GM12878 (cell line): ENCODE data around the gene CRELD2. TPM values are rescaled to one million over a fixed set of nuclear protein-coding genes. Genes with fewer than 3 reads are reported as not detected.

Experiments
- ATAC-seq: fragments of 200-7000 bp; cut with Tn5 transposase; 3 replicates; pipeline ENCODE4 v1.9.1; 2020; ENCODE audit warnings: mild to moderate bottlenecking, moderate library complexity
- BruUV-seq: library from RNA; stranded (reverse); fragments of 400-500 nt; replicated peaks from 2 replicates; lab custom pipeline; 2021; lab: Mats Ljungman, UMichigan
- CTCF ChIA-PET: fragments of 300-600 bp; sonication (Branson Sonifier 250); formaldehyde crosslinking; extraction: SDS; loops from one replicate; lab custom pipeline; 2021; ENCODE audit warnings: inconsistent platforms; lab: Yijun Ruan, JAX
- POLR2A ChIA-PET: fragments of 350-600 bp; formaldehyde crosslinking; extraction: SDS; loops from one replicate; lab custom pipeline; 2021; ENCODE audit warnings: inconsistent platforms; lab: Charles Lee
- RAD21 ChIA-PET: fragments of 300-600 bp; sonication (Branson Sonifier 250); formaldehyde crosslinking; loops from one replicate; lab custom pipeline; 2023; ENCODE audit warnings: antibody characterized with exemption; ENCODE audit not compliant: unreplicated experiment; lab: Charles Lee
- SMC1A ChIA-PET: fragments of 300-600 bp; sonication (Branson Sonifier 250); formaldehyde crosslinking; loops from one replicate; lab custom pipeline; 2023; ENCODE audit not compliant: unreplicated experiment, uncharacterized antibody; lab: Charles Lee
- DNase-seq: peaks from one replicate; pipeline ENCODE4 v3.0.0-alpha.2; 2011; ENCODE audit warnings: low read depth, low spot score
- FAIRE-seq: peaks from 3 replicates; lab custom pipeline; 2011; peaks lifted over from hg19 to GRCh38; lab: Jason Lieb, UNC
- H2AFZ ChIP-seq: 2 replicates; pipeline ENCODE4 v1.6.0; 2011; ENCODE audit warnings: low read depth, low read length, control low read depth; ENCODE audit not compliant: control insufficient read depth
- H3K27ac ChIP-seq: 2 replicates; pipeline ENCODE4 v1.5.1; 2011; ENCODE audit warnings: control low read depth; ENCODE audit not compliant: control insufficient read depth, insufficient read depth
- H3K27me3 ChIP-seq, 2 experiments: replicated peaks in 1 of 2; 2 replicates each; pipeline versions ENCODE4 v1.6.0 to v1.6.1; 2011; ENCODE audit warnings: low read length in 1 of 2; ENCODE audit not compliant: control insufficient read depth in 2 of 2, insufficient read depth in 2 of 2
- H3K36me3 ChIP-seq, 2 experiments: 2 replicates each; pipeline ENCODE4 v1.5.1; 2011; ENCODE audit warnings: low read length in 1 of 2; ENCODE audit not compliant: control insufficient read depth in 2 of 2, insufficient read depth in 2 of 2
- H3K4me1 ChIP-seq: 2 replicates; pipeline ENCODE4 v1.6.1; 2011; ENCODE audit warnings: mild to moderate bottlenecking, low read length, moderate library complexity, mixed read lengths; ENCODE audit not compliant: control insufficient read depth, insufficient read depth
- H3K4me2 ChIP-seq: 2 replicates; pipeline ENCODE4 v1.6.0; 2011; ENCODE audit warnings: control low read depth; ENCODE audit not compliant: control insufficient read depth, insufficient read depth
- H3K4me3 ChIP-seq: fragments of 200-600 bp; sonication (generic); 2 replicates; pipeline ENCODE4 v1.5.1; 2016
- H3K79me2 ChIP-seq: 2 replicates; pipeline ENCODE4 v1.6.0; 2011; ENCODE audit warnings: low read length; ENCODE audit not compliant: control insufficient read depth, insufficient read depth
- H3K9ac ChIP-seq: 2 replicates; pipeline ENCODE4 v1.8.0; 2011; ENCODE audit warnings: low read length, control low read depth, mixed read lengths; ENCODE audit not compliant: control insufficient read depth, insufficient read depth
- H3K9me3 ChIP-seq: replicated peaks from 3 replicates; pipeline ENCODE4 v1.5.1; 2011; ENCODE audit warnings: mild to moderate bottlenecking, low read length; ENCODE audit not compliant: control insufficient read depth, insufficient read depth
- H4K20me1 ChIP-seq: 2 replicates; pipeline ENCODE4 v1.6.0; 2011; ENCODE audit not compliant: control insufficient read depth, insufficient read depth
- CBX5 ChIP-seq: sonication (generic); IDR thresholded peaks from 2 replicates; pipeline ENCODE4 v1.6.1; 2016; ENCODE audit warnings: low read depth, moderate library complexity, mild to moderate bottlenecking, inconsistent platforms
- E2F4 ChIP-seq: IDR thresholded peaks from 2 replicates; pipeline ENCODE4 v1.6.1; 2012; ENCODE audit warnings: low read depth, low read length, improper control_type of control experiment
- EGR1 ChIP-seq, 2 experiments: IDR thresholded peaks; 1 replicate in 1 of 2; 2 replicates in 1 of 2; pipeline ENCODE4 v1.6.1; 2011 to 2012; ENCODE audit warnings: low read depth in 2 of 2, low read length in 2 of 2, borderline replicate concordance in 1 of 2, mild to moderate bottlenecking in 1 of 2, moderate library complexity in 1 of 2
- MYB ChIP-seq: fragments of 150-350 bp; IDR thresholded peaks from 2 replicates; pipeline ENCODE4 v1.6.1; 2014; ENCODE audit warnings: mild to moderate bottlenecking, low read depth, low read length, borderline replicate concordance
- USF1 ChIP-seq: IDR thresholded peaks from 2 replicates; pipeline ENCODE4 v1.6.1; 2011; ENCODE audit warnings: borderline replicate concordance, low read depth, mild to moderate bottlenecking, moderate library complexity, mixed read lengths, low read length; ENCODE audit not compliant: insufficient read depth; ENCODE audit errors: extremely low read length
- ZBTB33 ChIP-seq: fragments of 450-650 bp; IDR thresholded peaks from 2 replicates; pipeline ENCODE4 v1.6.1; 2017; ENCODE audit warnings: mild to moderate bottlenecking
- ZNF384 ChIP-seq: IDR thresholded peaks from 2 replicates; pipeline ENCODE4 v1.6.1; 2012; ENCODE audit warnings: low read depth, mild to moderate bottlenecking, low read length, improper control_type of control experiment, borderline replicate concordance
- WGBS: methylation state at CpG from one replicate; pipeline ENCODE4 v1.1.6; 2016; ENCODE audit warnings: low lambda C conversion rate; ENCODE audit not compliant: insufficient replicate concordance, insufficient coverage; ENCODE audit errors: missing lambda C conversion rate; 5-methylcytosine and 5-hydroxymethylcytosine counted together
- in situ Hi-C: fragments of 300-500 bp; cut with MboI; formaldehyde crosslinking; loops from 9 replicates; pipeline ENCODE4 v1.14.3; 2018; ENCODE audit warnings: mixed read lengths
- intact Hi-C: fragments of 100-400 bp; cut with micrococcal nuclease; formaldehyde crosslinking; loops from one replicate; pipeline ENCODE4 v1.14.2; 2022; ENCODE audit not compliant: unreplicated experiment
- polyA plus RNA-seq, 11 experiments: library from polyadenylated mRNA; depleted of rRNA in 4 of 11; unstranded in 6 of 11; stranded (reverse) in 5 of 11; fragments of >200 nt; fragmentation: Nextera tagmentation in 4 of 11; fragmentation: Illumina TruSeq in 1 of 11; extraction: Ambion mirVana in 4 of 11; extraction: Trizol in 1 of 11; gene quantifications; 1 replicate in 1 of 11; 2 replicates in 10 of 11; pipeline versions ENCODE4 v1.2.1 to v1.2.3, GENCODE V29; 2011 to 2016; ENCODE audit warnings: inconsistent platforms in 2 of 11, missing spikeins in 2 of 11, low read depth in 1 of 11
- total RNA-seq, 4 experiments: library from RNA; depleted of rRNA in 3 of 4; stranded (reverse); fragments of >200 nt in 3 of 4; fragmentation: Illumina TruSeq in 1 of 4; extraction: Trizol in 1 of 4; gene quantifications; 2 replicates each; pipeline versions ENCODE4 v1.2.1 to v1.2.3, GENCODE V29; 2013 to 2021
- TF ChIP-seq, protein P1 (sequence below): fragments of 450-650 bp; IDR thresholded peaks from 2 replicates; pipeline ENCODE4 v1.6.1; 2017; ENCODE audit warnings: antibody characterized with exemption, mild to moderate bottlenecking, moderate library complexity

CRELD2 gene
- total and polyA plus RNA-seq, 10 of the 15 experiments (the other 5 are each of a cell fraction or from before 2014, with no cell fraction given), result 9.4 to 111 (median 25.9) TPM

- ATAC-seq, result no peak
- no peak overlapping the region for H3K4me2 ChIP-seq
- no peak overlapping the region for H3K9ac ChIP-seq
- ChIA-PET CTCF (interaction anchor here (0.6 to 1.7 kb wide), 4 partner anchors 12 to 62 kb away, joined by 3 to 5 read pairs (median 4); no protein-coding TSS in a partner anchor), POLR2A (interaction anchor here (0.6 kb wide), 1 partner anchor 14 kb away, joined by 4 read pairs; no protein-coding TSS in a partner anchor), RAD21 (no interaction called here), SMC1A (interaction anchor here (0.6 to 1.1 kb wide), 2 partner anchors 11 to 48 kb away, joined by 3 to 4 read pairs; no protein-coding TSS in a partner anchor)
- TF ChIP-seq, protein P1, sequence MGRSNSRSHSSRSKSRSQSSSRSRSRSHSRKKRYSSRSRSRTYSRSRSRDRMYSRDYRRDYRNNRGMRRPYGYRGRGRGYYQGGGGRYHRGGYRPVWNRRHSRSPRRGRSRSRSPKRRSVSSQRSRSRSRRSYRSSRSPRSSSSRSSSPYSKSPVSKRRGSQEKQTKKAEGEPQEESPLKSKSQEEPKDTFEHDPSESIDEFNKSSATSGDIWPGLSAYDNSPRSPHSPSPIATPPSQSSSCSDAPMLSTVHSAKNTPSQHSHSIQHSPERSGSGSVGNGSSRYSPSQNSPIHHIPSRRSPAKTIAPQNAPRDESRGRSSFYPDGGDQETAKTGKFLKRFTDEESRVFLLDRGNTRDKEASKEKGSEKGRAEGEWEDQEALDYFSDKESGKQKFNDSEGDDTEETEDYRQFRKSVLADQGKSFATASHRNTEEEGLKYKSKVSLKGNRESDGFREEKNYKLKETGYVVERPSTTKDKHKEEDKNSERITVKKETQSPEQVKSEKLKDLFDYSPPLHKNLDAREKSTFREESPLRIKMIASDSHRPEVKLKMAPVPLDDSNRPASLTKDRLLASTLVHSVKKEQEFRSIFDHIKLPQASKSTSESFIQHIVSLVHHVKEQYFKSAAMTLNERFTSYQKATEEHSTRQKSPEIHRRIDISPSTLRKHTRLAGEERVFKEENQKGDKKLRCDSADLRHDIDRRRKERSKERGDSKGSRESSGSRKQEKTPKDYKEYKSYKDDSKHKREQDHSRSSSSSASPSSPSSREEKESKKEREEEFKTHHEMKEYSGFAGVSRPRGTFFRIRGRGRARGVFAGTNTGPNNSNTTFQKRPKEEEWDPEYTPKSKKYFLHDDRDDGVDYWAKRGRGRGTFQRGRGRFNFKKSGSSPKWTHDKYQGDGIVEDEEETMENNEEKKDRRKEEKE, result no peak
- no peak for TF ChIP-seq EGR1 (IDR thresholded peaks at IDR 0.05; ENCODE audit: borderline replicate concordance in 1 of 2, low read depth in 2 of 2, low read length in 2 of 2)
- no peak for TF ChIP-seq MYB
- no peak for TF ChIP-seq ZNF384
- no peak for TF ChIP-seq E2F4
- peak; percentile 67; the same call in 1 of the 2 replicates for TF ChIP-seq CBX5
- no peak for TF ChIP-seq USF1
- TF ChIP-seq ZBTB33, result 0 out of 2 replicates have a peak, but pooled peaks have one; percentile 32
- no peaks in the 10 kb centered on the region for H3K4me1 ChIP-seq
- in situ Hi-C loops, result no loop called here
- H3K27me3 ChIP-seq, result no peaks in the 10 kb centered on the region
- no peak overlapping the region for H3K27ac ChIP-seq
- no peak overlapping the region for H2AFZ ChIP-seq
- no peak for FAIRE-seq
- intact Hi-C loops, result no loop called here
- H3K36me3 ChIP-seq, result peaks cover 0 to 5% of the 10 kb centered on the region in 2 experiments; a peak in 3 of 4 replicates
- peaks cover 23% of the 10 kb centered on the region; the same call in 2 of the 3 replicates for H3K9me3 ChIP-seq
- no TSS peak for BruUV-seq
- no peak for DNase-seq
- no peak overlapping the region for H3K4me3 ChIP-seq
- WGBS, result 96% methylated on average over 17 of the region's 17 CpGs
- peaks cover 48% of the 10 kb centered on the region for H3K79me2 ChIP-seq
- H4K20me1 ChIP-seq, result no peaks in the 10 kb centered on the region
Observed at GRCh38 chr22:49869086-49869830, 49.2 kb upstream of the CRELD2 start.
